Activated CD4-positive, alpha-beta memory T cell treated with anti-CD3 and anti-CD28 coated beads for 36 hours (primary cell): Measurements from ENCODE around the gene PANK4. TPM values are rescaled to one million over a fixed set of nuclear protein-coding genes. Genes with fewer than 3 reads are reported as not detected.
A peak's percentile ranks its signal among the peaks of the same experiment; 100 is the strongest.

Source experiments
- CTCF ChIA-PET: fragments of 350-600 bp; sonication (Branson Sonifier 250); formaldehyde crosslinking; loops from one replicate; lab custom pipeline; 2021; ENCODE audit warnings: antibody characterized with exemption, inconsistent platforms; lab: Charles Lee
- POLR2A ChIA-PET: fragments of 350-600 bp; sonication (Branson Sonifier 250); formaldehyde crosslinking; loops from one replicate; lab custom pipeline; 2021; ENCODE audit warnings: antibody characterized with exemption; lab: Charles Lee
- DNase-seq: peaks from one replicate; pipeline ENCODE4 v3.0.0-alpha.2; 2020
- H3K27ac Mint-ChIP-seq: one replicate; pipeline ENCODE4 v1.8.0; 2021; ENCODE audit warnings: mixed read lengths
- H3K27me3 Mint-ChIP-seq: one replicate; pipeline ENCODE4 v1.8.0; 2021; ENCODE audit warnings: mixed read lengths
- H3K36me3 Mint-ChIP-seq: one replicate; pipeline ENCODE4 v1.8.0; 2021; ENCODE audit warnings: mixed read lengths
- H3K4me1 Mint-ChIP-seq: one replicate; pipeline ENCODE4 v1.8.0; 2021; ENCODE audit warnings: low read depth, mixed read lengths
- H3K4me3 Mint-ChIP-seq: one replicate; pipeline ENCODE4 v1.8.0; 2021; ENCODE audit warnings: mild to moderate bottlenecking, mixed read lengths
- H3K9me3 Mint-ChIP-seq: one replicate; pipeline ENCODE4 v1.8.0; 2021; ENCODE audit warnings: mixed read lengths
- intact Hi-C: fragments of 100-400 bp; cut with micrococcal nuclease; formaldehyde crosslinking; loops from one replicate; pipeline ENCODE4 v1.15.1; 2023
- total RNA-seq, 2 experiments: library from RNA; stranded (reverse); gene quantifications; one replicate each; pipeline ENCODE4 v1.2.3, GENCODE V29; 2021

Gene PANK4
- total RNA-seq, 2 experiments from 2014 or later, result 42.6 to 45.1 TPM

GRCh38 chr1:2564815-2565374 is 38.5 kb upstream of the PANK4 start:
- Mint-ChIP-seq H3K27ac (no peak overlapping the region), H3K9me3 (no peaks in the 10 kb centered on the region), H3K4me1 (peaks cover 10% of the 10 kb centered on the region), H3K36me3 (peaks cover 5% of the 10 kb centered on the region), H3K27me3 (no peaks in the 10 kb centered on the region), H3K4me3 (no peak overlapping the region)
- DNase-seq, result no peak
- ChIA-PET CTCF (no interaction called here), POLR2A (interaction anchor here (0.7 to 1.6 kb wide), 3 partner anchors 9 to 21 kb away, joined by 3 to 10 read pairs (median 4); partner anchors contain the start of gene TNFRSF14)
- intact Hi-C loops, result no loop called here

- H3K36me3 Mint-ChIP-seq, result peaks cover 7% of the 10 kb centered on the region
- no peaks in the 10 kb centered on the region for H3K27me3 Mint-ChIP-seq
- no peak overlapping the region for H3K4me3 Mint-ChIP-seq
- H3K4me1 Mint-ChIP-seq, result peaks cover 10% of the 10 kb centered on the region
- CTCF ChIA-PET, result no interaction called here
- intact Hi-C loops, result no loop called here
- H3K27ac Mint-ChIP-seq, result no peak overlapping the region
- H3K9me3 Mint-ChIP-seq, result no peaks in the 10 kb centered on the region
- no peak for DNase-seq
- POLR2A ChIA-PET, result interaction anchor here (1.4 to 3.9 kb wide), 3 partner anchors 8 to 21 kb away, joined by 4 to 21 read pairs (median 10); partner anchors contain the start of gene TNFRSF14
These were observed 37.8 kb upstream of the PANK4 start for GRCh38 chr1:2564006-2564814.

DNA sequence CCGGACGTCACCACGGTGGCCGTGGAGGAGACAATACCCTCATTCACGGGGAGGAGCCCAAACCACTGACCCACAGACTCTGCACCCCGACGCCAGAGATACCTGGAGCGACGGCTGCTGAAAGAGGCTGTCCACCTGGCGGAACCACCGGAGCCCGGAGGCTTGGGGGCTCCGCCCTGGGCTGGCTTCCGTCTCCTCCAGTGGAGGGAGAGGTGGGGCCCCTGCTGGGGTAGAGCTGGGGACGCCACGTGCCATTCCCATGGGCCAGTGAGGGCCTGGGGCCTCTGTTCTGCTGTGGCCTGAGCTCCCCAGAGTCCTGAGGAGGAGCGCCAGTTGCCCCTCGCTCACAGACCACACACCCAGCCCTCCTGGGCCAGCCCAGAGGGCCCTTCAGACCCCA is 36.8 kb upstream of the PANK4 start:
- ChIA-PET POLR2A (interaction anchor here (3.9 kb wide), 1 partner anchor 15 kb away, joined by 21 read pairs; no protein-coding TSS in a partner anchor), CTCF (no interaction called here)
- Mint-ChIP-seq H3K9me3 (no peaks in the 10 kb centered on the region), H3K36me3 (peaks cover 12% of the 10 kb centered on the region), H3K4me3 (no peak overlapping the region), H3K4me1 (peaks cover 14% of the 10 kb centered on the region), H3K27me3 (no peaks in the 10 kb centered on the region), H3K27ac (no peak overlapping the region)
- DNase-seq, result no peak
- intact Hi-C loops, result no loop called here

GRCh38 chr1:2561898-2562895 is 35.8 kb upstream of the PANK4 start:
- no peaks in the 10 kb centered on the region for H3K27me3 Mint-ChIP-seq
- no peak overlapping the region for H3K4me3 Mint-ChIP-seq
- H3K36me3 Mint-ChIP-seq, result peaks cover 16% of the 10 kb centered on the region
- ChIA-PET CTCF (interaction anchor here (1.0 to 2.2 kb wide), 10 partner anchors 10 to 149 kb away, joined by 3 to 16 read pairs (median 6); partner anchors contain the start of genes PANK4, PEX10 and PRXL2B), POLR2A (interaction anchor here (1.1 to 3.9 kb wide), 5 partner anchors 9 to 149 kb away, joined by 3 to 21 read pairs (median 10); partner anchors contain the start of gene PEX10)
- peak; percentile 50 for DNase-seq
- H3K4me1 Mint-ChIP-seq, result peaks cover 22% of the 10 kb centered on the region
- H3K9me3 Mint-ChIP-seq, result no peaks in the 10 kb centered on the region
- intact Hi-C loops, result no loop called here
- H3K27ac Mint-ChIP-seq, result no peak overlapping the region

DNA sequence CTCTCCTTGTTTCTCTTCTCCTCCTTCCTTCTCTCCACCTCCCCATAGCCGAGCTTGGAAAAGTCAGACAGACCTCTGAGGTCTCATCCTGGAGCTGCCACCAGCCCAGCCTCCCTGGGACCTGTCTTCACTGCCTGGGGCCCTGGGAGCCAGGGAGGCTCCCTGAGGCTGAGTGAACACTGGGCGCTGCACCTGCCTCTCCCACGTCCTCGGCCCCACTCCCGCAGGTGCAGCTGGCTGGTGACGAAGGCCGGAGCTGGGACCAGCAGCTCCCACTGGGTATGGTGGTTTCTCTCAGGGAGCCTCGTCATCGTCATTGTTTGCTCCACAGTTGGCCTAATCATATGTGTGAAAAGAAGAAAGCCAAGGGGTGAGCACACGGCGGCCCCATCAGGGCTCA is 35.0 kb upstream of the PANK4 start:
- Mint-ChIP-seq H3K9me3 (no peaks in the 10 kb centered on the region), H3K27ac (no peak overlapping the region), H3K4me3 (no peak overlapping the region), H3K4me1 (peaks cover 22% of the 10 kb centered on the region), H3K27me3 (no peaks in the 10 kb centered on the region), H3K36me3 (peaks cover 22% of the 10 kb centered on the region)
- DNase-seq, result no peak
- POLR2A ChIA-PET, result interaction anchor here (0.6 to 3.9 kb wide), 6 partner anchors 10 to 148 kb away, joined by 3 to 21 read pairs (median 8); partner anchors contain the start of gene PEX10
- CTCF ChIA-PET, result interaction anchor here (0.8 to 2.2 kb wide), 12 partner anchors 10 to 148 kb away, joined by 3 to 16 read pairs (median 4); partner anchors contain the start of genes PANK4, PEX10 and PRXL2B
- intact Hi-C loops, result no loop called here

DNA sequence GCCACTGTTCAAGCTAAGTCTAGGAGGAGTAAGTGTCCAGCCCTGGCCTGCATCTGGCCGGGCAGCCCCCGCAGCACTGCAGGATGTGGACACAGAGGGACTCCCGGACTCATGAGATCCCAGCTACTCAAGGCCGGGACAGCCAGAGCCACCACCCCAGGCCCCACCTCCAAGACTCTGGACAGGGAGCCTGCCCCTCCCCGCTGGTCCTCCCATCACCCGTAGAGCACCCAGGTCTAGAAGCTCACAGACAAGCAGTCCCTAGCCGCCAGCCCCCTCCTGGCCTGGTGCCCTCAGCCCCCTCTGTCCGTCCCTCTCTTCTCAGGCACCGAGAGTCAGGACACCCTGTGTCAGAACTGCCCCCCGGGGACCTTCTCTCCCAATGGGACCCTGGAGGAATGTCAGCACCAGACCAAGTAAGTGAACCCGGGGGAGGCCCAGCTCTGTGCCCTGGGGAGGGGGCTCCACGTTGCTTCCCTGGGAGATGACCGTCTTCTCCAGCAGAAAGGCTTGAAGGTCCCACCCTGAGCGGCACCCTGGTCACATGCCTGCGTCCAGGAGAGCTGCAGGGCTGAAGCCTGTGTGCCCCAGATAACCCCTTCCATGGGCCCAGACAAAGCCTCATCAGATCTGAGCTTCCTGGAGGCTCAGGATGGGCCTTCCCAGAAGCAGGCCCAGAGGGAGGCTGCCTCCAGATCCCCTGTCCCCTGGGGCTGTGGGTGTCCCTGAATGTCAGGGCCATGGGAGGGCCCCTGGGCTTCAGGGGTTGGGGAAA is 34.1 kb upstream of the PANK4 start:
- no peaks in the 10 kb centered on the region for H3K9me3 Mint-ChIP-seq
- no peak overlapping the region for H3K4me3 Mint-ChIP-seq
- CTCF ChIA-PET, result interaction anchor here (0.8 to 2.2 kb wide), 7 partner anchors 12 to 144 kb away, joined by 3 to 16 read pairs (median 4); partner anchors contain the start of gene PRXL2B
- no peaks in the 10 kb centered on the region for H3K27me3 Mint-ChIP-seq
- H3K27ac Mint-ChIP-seq, result peak overlapping the region; percentile 28
- intact Hi-C loops, result no loop called here
- DNase-seq, result no peak
- H3K4me1 Mint-ChIP-seq, result peaks cover 24% of the 10 kb centered on the region
- H3K36me3 Mint-ChIP-seq, result peaks cover 27% of the 10 kb centered on the region
- POLR2A ChIA-PET, result interaction anchor here (0.6 to 3.9 kb wide), 6 partner anchors 11 to 147 kb away, joined by 3 to 21 read pairs (median 8); partner anchors contain the start of gene PEX10

DNA sequence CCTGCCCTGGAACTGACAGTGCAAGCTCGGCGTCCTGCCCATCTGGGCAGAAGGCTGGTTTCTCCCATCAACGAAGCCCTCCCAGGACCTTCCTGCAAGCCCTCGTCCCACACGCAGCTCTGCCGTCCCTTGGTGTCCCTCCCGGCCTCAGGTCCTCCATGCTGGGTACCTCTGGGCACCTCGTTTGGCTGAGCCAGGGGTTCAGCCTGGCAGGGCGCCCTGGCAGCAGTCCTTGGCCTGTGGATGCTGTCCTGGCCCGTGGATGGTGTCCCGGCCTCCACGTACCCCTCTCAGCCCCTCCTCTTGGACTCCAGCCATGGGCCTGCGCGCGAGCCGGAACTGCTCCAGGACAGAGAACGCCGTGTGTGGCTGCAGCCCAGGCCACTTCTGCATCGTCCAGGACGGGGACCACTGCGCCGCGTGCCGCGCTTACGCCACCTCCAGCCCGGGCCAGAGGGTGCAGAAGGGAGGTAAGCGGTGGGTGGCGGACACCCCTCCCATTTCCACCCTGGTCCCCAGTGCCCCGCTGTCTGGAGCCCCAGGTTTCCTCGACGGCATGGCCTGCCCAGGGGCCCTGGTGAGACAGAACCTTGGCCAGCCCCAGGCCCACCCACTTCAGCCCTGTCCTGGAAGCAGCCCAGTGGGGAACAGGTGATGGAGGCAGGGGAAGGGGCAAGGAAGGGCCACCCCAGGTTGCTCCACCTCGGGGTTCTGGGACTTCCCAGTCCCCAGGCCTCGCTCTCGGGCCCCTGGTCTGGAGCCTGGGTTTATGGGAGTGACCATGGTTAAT is 33.3 kb upstream of the PANK4 start:
- intact Hi-C loops, result no loop called here
- Mint-ChIP-seq H3K27ac (peak overlapping the region; percentile 28), H3K36me3 (peaks cover 27% of the 10 kb centered on the region), H3K9me3 (no peaks in the 10 kb centered on the region), H3K27me3 (no peaks in the 10 kb centered on the region), H3K4me1 (peaks cover 26% of the 10 kb centered on the region), H3K4me3 (no peak overlapping the region)
- POLR2A ChIA-PET, result interaction anchor here (1.6 kb wide), 1 partner anchor 12 kb away, joined by 4 read pairs; no protein-coding TSS in a partner anchor
- CTCF ChIA-PET, result interaction anchor here (2.2 kb wide), 1 partner anchor 11 kb away, joined by 9 read pairs; no protein-coding TSS in a partner anchor
- no peak for DNase-seq

DNA sequence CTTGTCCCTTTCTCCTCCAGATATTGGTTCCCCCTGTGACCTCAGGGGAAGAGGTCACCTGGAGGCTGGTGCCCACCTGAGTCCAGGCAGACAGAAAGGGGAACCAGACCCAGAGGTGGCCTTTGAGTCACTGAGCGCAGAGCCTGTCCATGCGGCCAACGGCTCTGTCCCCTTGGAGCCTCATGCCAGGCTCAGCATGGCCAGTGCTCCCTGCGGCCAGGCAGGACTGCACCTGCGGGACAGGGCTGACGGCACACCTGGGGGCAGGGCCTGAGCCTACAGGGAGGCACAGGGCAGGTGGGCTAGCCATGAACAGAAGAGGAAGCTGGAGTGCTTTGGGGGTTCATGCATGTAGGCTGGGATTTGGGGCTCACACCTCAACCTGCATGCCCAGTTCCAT is 32.5 kb upstream of the PANK4 start:
- H3K36me3 Mint-ChIP-seq, result peaks cover 27% of the 10 kb centered on the region

GRCh38 chr1:2558420-2558819 is 32.0 kb upstream of the PANK4 start:
- Mint-ChIP-seq H3K27me3 (no peaks in the 10 kb centered on the region), H3K4me1 (peaks cover 34% of the 10 kb centered on the region), H3K4me3 (peak overlapping the region; percentile 99), H3K36me3 (peaks cover 24% of the 10 kb centered on the region), H3K9me3 (no peaks in the 10 kb centered on the region), H3K27ac (peak overlapping the region; percentile 42)
- intact Hi-C loops, result no loop called here
- CTCF ChIA-PET, result interaction anchor here (1.4 kb wide), 1 partner anchor 27 kb away, joined by 3 read pairs; no protein-coding TSS in a partner anchor
- DNase-seq, result no peak
- POLR2A ChIA-PET, result interaction anchor here (0.9 to 1.6 kb wide), 3 partner anchors 11 to 18 kb away, joined by 3 to 4 read pairs (median 3); no protein-coding TSS in a partner anchor

More for the DNA sequence above, 32.5 kb upstream of the PANK4 start:
- DNase-seq, result no peak
- H3K4me3 Mint-ChIP-seq, result peak overlapping the region; percentile 99
- no peaks in the 10 kb centered on the region for H3K9me3 Mint-ChIP-seq
- intact Hi-C loops, result no loop called here
- ChIA-PET POLR2A (interaction anchor here (0.9 to 1.6 kb wide), 2 partner anchors 11 to 13 kb away, joined by 3 to 4 read pairs; no protein-coding TSS in a partner anchor), CTCF (interaction anchor here (1.4 kb wide), 1 partner anchor 26 kb away, joined by 3 read pairs; no protein-coding TSS in a partner anchor)
- H3K27ac Mint-ChIP-seq, result peak overlapping the region; percentile 42
- H3K4me1 Mint-ChIP-seq, result peaks cover 31% of the 10 kb centered on the region
- H3K27me3 Mint-ChIP-seq, result no peaks in the 10 kb centered on the region
